Measurements from ENCODE around the gene EIF3K. TPM values are rescaled to one million over a fixed set of nuclear protein-coding genes. Genes with fewer than 3 reads are reported as not detected.

EIF3K gene
- total and polyA plus RNA-seq, 2 of the 13 experiments (the other 11 are each of a cell fraction or from before 2014, with no cell fraction given): 179 to 258 TPM

DNA sequence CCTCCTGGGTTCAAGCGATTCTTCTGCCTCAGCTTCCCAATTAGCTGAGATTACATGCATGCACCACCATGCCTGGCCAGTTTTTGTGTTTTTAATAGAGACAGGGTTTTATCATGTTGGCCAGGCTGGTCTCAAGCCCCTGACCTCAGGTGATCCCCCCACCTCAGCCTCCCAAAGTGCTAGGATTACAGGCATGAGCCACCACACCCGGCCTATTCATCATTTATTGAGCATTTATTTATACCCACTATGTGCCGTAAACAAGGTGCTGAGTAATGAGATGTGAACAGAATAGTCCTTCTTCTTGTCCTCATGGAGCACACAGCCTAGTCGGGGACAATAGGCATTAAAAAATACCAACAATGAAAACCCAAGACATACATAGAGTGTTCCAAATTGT lies 54.0 kb downstream of the EIF3K start:
- no peak overlapping the region for H3K4me2 ChIP-seq (ENCODE audit: low read depth, low read length)
- H3K36me3 ChIP-seq (replicated peaks in 1 of 2; ENCODE audit: control insufficient read depth in 1 of 2, insufficient read depth in 2 of 2, low read length in 2 of 2): peaks cover 13 to 44% of the 10 kb centered on the region in 2 experiments
- ChIA-PET CTCF (ENCODE audit: low intra/inter-chr PET ratio, low total read pairs) (no interaction called here), POLR2A (no interaction called here)
- no peaks in the 10 kb centered on the region for H3K9me3 ChIP-seq (ENCODE audit: low read length)
- H3K27me3 ChIP-seq (ENCODE audit: control insufficient read depth in 1 of 2, insufficient read depth in 2 of 2, low read length in 2 of 2): no peaks in the 10 kb centered on the region
- peaks cover 87% of the 10 kb centered on the region for H3K4me1 ChIP-seq (ENCODE audit: insufficient read depth, low read length)
- in situ Hi-C loops (cut with HindIII; ENCODE audit: extremely low pct_ligation_motif_present, low pct_unique_long_range_greater_than_20kb) (no loop called here), intact Hi-C loops (cut with micrococcal nuclease; ENCODE audit: unreplicated experiment) (no loop called here)
- BruUV-seq (replicated peaks): no TSS peak
- H3K4me3 ChIP-seq (replicated peaks in 1 of 3; ENCODE audit: insufficient read depth in 1 of 3, low read depth in 2 of 3, low read length in 3 of 3): no peak overlapping the region
- DNase-seq (ENCODE audit: low spot score): no peak
- no peak overlapping the region for H2AFZ ChIP-seq (ENCODE audit: low read length)
- WGBS (ENCODE audit: low lambda C conversion rate): 97% methylated on average over 4 of the region's 4 CpGs
- TF ChIP-seq CBX1 (IDR thresholded peaks at IDR 0.05; ENCODE audit: low read depth) (no peak), KLF16 (CRISPR knock-in tag; IDR thresholded peaks at IDR 0.05) (no peak), ZNF83 (CRISPR knock-in tag; IDR thresholded peaks at IDR 0.05; ENCODE audit: borderline replicate concordance) (no peak), MXI1 (IDR thresholded peaks at IDR 0.05; ENCODE audit: borderline replicate concordance, low read depth, low read length) (no peak), KAT7 (CRISPR knock-in tag; IDR thresholded peaks at IDR 0.05; ENCODE audit: borderline replicate concordance) (no peak), RXRB (CRISPR knock-in tag; IDR thresholded peaks at IDR 0.05; ENCODE audit: borderline replicate concordance) (no peak), ZNF773 (CRISPR knock-in tag; IDR thresholded peaks at IDR 0.05; ENCODE audit: borderline replicate concordance) (no peak), PAWR (CRISPR knock-in tag; IDR thresholded peaks at IDR 0.05; ENCODE audit: borderline replicate concordance) (no peak), EED (CRISPR knock-in tag; IDR thresholded peaks at IDR 0.05) (no peak)
- no peak for ATAC-seq
- no peak overlapping the region for H3K27ac ChIP-seq (ENCODE audit: extremely low read length, insufficient read depth, low read length)
- peaks cover 58% of the 10 kb centered on the region for H4K20me1 ChIP-seq (ENCODE audit: insufficient read depth, low read length)
- peaks cover 90% of the 10 kb centered on the region for H3K79me2 ChIP-seq (ENCODE audit: insufficient read depth, low read length)
- FAIRE-seq: no peak
- H3K9ac ChIP-seq (ENCODE audit: insufficient read depth, low read depth, low read length): no peak overlapping the region

Measured in HepG2 (cell line).